ENCODE data around the gene RASL10A.

The RASL10A gene

DNA sequence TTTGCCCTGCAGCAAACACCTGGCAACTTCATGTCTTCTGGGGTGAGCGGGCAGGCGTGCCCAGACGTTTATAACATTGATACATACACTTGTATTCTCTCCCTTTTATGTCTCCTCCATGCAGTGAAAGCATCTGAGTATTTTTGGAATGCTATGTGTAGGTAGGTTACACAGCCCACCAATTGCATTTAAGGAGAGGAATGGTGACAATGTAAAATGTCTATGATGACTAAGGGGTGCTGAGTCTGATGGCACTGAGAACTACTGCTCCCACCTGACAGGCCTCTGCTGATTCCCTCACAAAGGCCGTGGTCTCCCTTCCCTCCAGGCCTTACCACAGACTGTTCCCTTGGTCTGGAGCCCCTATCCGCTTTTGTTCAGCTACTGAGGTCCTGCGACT is 22.9 kb upstream of the RASL10A start:
- no peak for DNase-seq

DNA sequence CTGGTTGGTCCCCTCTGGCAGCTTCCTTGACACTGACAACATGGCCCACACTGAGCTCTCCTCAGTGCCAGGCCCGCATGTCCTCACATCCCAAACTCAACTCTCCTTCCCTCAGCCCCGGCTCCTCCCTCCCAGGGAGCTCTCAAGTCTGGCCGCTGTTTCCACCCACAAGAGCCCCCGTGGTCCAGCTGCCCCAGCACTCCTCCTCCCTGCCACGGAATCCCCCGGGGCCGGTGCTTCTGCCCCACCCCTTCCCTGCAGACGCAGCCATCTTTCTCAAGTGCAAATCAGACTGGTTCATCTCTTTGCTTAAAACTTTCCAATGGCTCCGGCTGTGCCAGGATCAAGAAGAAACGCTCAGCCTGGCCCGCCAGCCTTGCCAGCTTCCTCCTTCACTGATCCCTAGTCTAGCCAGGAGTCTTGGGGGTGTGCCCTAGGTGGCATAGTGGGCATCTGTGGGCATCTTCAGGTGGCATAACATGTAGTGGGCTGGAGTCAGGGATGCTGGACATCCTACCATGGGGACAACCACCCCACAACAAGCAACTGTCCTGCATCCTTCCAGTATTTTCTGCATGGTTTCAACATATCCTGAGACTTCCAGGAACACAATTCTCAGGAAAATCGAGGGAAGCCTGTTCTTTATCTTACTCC is 22.3 kb upstream of the RASL10A start:
- DNase-seq: no peak

DNA sequence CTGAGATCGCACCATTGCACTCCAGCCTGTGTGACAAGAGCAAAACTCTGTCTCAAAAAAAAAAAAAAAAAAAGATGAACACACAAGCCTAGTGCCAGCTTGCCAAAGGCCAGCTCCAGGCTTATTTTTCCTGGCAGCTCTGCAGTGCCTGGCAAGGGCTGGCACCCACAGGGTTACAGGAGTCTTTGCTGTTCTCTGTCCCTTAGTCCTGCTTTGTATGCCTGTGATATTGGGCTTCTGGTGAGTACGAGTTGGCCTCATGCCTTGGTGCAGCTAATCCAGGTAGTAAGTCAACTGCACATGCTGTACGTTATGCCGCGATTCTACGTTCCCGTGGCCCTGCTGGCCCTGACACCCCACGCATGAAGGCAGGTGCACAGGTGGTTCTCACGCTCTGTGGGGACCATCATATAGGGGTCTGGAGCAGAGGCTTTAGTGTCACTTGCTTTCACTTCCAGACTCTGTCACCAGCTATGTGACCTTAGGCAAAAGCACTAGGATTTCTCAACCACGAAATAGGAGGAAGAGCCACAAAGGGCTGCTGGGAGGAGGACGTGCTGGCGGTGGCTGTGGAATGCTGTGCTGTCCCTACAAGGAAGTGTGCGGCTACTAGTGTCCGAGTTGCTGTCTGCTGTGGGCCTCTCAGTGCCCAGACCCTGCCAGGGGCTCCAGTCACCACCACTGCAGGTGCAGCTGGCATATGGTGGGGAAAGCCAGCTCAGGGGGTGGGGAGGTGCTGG is 21.4 kb upstream of the RASL10A start:
- no peak for DNase-seq

DNA sequence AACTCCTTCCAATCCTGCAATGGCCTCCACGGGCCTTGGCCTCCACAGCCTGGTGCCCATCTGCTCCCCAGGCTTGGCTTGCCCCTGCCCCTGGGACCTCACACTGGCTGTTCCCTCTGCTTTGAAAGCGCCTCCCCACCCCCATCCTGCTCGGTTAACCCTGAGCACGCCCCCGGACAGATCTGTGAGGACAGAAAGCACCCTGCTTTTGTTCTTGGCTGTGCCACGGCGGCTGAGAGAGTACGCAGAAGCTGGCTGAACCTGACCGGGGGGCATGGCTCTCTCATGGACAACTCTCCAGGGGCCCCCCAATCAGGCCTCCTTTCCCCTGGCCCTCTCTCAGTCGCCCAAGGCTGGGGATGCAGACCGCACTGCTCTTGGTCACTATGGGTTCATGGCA is 20.2 kb upstream of the RASL10A start:
- DNase-seq: no peak

- DNase-seq: no peak
These were observed 19.3 kb upstream of the RASL10A start for GRCh38 chr22:29334696-29335344.

GRCh38 chr22:29334148-29334547 is 18.7 kb upstream of the RASL10A start:
- no peak for DNase-seq

- no peak for DNase-seq
These were observed 17.5 kb upstream of the RASL10A start for GRCh38 chr22:29332886-29333496.

- DNase-seq: no peak
These were observed 16.3 kb upstream of the RASL10A start for GRCh38 chr22:29331658-29332300.

DNA sequence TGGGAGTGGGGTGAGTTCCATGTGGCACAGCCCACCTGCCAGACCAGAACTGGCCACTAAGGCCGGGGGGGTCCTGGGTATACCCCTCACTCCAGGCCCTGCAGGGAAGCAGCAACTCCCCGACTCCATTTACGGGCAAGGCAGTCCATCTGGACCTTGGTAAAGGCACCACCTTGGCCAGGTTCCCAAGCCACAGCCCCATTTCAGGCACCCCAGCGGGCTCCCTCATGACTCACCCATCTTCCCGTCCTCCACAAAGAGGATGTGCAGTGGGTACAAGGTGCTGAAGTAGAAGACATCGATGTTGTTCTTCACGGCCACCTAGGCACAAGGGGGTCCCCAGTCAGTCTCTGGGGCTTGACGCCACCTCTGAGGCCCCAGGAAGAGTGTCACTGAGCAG is 15.7 kb upstream of the RASL10A start:
- no peak for DNase-seq

DNA sequence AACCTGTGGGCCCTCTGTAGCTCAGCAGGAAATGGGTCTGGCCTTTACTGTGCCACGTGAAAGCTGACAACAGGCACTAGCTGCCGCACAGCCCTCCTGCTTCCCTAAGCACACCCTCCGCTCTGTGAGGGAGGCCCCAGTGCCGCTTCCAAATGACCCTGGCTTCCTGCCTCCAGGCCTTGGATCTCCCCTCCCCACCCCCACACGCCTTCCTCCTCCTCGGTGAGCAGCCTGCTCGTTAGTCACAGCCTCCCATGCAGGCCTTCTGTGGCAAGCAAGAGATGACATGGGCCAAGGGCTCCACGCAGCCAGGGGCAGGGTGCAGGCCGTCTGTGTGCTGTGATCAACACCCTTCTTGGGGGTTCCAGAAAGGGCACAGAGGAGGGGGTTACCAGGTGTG is 15.3 kb upstream of the RASL10A start:
- no peak for DNase-seq

- DNase-seq: no peak
These were observed 14.8 kb upstream of the RASL10A start for GRCh38 chr22:29330291-29330690.

- DNase-seq: no peak
These were observed 14.1 kb upstream of the RASL10A start for GRCh38 chr22:29329581-29329980.

DNA sequence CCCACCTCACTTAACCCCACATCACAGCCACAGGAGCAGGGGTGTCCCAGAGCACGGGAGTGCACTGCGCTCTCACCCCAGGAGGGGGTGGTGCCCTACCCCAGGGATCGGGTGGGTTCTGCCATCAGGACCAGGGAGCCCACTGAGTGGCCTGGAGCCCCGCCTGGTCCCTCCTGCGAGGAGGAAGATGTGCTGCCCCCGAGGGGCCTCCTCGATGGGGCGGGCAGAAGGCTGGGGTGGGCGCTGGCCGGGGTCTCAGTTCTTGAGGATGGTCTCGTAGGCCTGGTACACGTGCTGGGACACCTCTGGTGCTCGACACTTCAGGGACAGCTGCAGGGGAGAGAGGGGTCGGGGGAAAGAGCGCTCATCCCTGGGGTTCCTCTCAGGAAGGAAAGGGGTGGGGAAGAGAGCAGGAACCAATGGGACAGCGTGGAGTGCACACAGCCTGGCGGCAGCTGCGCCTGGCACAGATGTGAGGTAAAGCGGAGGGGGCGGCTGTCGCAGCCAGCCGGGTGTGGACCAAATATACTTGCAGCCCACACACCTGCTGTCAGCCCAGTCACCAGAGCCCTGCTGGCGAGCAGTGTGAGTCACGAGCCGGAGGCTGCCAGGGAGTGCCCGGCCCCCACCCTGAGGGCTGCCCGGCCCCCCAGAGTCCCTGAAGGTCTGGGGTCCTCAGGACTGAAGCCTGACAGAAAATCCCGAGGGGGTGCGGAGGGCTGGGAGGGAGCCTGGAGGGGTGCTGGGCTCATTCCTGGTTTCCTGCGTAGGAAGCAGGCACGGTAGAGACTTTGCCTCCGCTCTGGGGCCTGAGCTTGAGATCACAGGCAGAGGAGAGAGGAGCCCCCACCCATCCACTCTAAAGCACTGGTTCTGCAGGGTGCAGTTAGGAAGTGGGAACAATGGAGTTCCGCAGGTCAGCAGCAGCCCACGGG is 13.3 kb upstream of the RASL10A start:
- no peak for DNase-seq

DNA sequence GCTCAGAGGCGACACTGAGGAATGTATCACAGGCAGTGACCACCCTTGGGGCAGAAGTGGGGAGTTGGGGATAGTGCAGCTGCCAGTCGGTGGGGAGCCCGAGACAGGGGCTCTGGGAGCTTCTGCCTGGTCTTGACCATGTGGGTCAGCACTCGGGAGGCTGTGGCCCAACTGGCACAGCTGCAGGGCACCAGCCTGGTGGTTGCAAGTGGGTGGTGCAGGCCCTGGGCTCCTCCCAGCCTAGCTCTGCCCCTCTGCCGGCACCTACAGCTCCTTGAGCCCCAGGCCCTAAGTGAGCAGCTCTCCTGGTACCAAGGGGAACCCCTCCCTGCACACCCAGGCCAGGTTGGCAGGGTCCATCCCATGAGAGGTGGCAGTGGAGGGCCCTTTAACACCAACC is 12.6 kb upstream of the RASL10A start:
- DNase-seq: no peak

DNA sequence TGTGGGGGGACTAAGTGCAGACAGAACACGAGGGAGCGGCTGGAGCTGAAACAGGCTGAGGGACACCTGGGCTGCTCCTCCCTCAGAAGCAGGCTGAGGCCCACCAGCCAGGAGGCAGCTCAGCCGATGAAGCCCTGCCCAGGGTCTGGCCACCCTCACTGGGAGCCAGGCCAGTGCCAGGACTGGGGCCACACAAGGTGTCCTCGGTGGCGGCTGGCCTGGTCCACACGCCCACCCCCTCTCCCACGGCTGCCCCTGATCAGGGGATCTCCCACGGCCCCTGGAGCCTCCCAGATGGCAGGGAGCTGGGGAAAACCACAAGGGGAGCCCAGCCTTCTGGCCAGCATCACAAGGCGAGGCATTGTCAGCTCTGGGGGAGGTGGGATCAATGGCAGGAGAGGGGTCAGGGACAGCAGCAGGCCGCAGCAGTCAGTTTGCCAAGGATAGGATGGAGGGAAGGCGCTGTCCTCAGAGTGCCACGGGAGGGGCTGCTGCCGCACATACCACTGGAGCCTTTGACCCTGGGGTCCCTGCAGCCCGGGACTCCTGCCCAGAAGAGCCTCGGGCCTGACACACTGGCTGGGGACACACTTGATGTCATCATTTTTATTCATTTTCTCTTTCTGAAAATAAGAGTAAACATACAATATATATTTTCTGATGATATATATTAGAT is 11.7 kb upstream of the RASL10A start:
- no peak for DNase-seq

DNA sequence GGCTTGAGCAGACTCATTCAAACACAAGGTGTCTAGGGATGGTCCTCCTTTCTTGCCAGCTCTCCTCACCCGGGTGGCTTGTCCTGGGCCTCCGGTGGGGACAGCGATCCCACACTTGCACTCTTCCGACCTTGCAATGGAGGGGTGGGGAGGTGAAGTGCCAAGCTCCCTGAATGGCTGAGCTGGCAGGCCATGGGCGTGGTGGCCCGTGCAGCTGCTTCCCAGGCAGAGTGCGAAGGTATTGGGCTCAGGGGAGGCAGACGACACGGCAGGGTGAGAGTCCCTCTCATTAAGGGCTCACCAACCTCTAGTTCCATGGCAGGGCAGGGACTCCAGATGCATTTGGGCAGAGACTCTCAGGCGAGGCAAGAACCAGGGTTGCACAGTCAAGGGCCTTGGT is 11.0 kb upstream of the RASL10A start:
- no peak for DNase-seq

DNA sequence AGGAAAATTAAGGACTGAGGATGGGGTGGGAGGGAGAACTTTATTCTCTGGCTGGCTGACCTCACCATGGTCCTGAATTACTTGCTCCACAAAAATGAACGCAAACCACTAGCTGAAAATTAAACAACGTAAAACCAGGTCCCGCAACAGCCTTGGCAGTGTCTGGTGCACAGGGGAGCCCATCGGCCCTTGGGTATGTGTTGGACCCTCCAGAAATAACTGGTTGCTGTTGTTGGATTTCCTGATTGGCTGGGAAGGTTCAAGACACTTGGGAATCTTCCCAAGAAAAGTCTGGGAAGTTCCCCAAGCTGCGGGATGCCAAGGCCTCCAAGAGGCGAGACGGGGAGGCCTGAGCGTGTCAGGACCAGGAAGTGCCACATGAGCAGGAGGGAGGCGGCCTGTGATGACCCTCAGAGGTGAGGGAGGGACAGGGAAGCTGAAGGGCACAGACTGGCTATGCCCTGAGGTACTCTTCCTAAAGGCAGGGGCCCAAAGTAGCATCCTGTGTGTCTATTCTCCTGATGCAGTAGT is 10.4 kb upstream of the RASL10A start:
- no peak for DNase-seq

DNA sequence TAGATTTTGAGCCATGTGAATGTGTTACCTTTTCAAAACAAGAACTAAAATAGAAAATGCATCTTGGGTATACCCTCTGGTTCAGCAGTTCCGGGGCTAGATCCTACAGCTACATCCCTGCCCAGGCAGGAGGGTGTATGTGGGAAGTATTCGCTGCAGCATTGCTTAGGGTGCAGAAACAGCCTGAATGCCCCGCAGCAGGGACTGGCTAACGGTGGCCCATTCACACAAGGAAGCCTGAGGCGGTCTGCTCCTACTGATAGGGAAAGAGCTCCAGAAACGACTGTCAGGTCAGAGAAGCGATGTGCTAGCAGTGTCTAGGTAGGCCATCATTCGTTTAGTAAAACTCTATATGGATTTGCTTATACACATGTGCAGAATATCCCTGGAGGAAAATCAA is 9.9 kb upstream of the RASL10A start:
- DNase-seq: no peak

DNA sequence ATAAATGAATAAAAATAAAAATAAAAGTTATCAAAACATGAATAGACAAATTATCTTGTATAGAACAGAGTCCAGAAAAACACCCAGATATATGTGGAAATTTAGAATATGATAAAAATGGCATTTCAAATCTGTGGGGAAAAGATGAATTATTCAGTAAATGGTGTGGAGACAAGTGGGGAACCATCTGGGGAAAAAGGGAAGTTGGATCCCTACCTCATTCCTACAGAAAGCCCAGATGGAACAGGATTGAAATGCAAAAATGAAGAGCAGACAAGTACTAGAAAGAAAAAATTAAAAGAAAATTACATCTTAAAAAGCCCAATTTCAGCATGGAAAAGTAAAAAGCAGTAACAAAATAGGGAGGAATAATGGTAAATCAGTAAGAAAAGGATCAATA is 8.1 kb upstream of the RASL10A start:
- no peak for DNase-seq

- DNase-seq: no peak
These were observed 5.0 kb upstream of the RASL10A start for GRCh38 chr22:29320546-29320945.

- DNase-seq: no peak
These were observed 3.6 kb upstream of the RASL10A start for GRCh38 chr22:29319072-29319471.

Data from retina (tissue), 1 donor.